AG09319 (cell line): ENCODE data around the gene PTPRM.

Experiments
- DNase-seq: peaks from one replicate; pipeline ENCODE4 v3.0.0-alpha.2; 2010; ENCODE audit warnings: low read depth; ENCODE audit errors: extremely low read depth
- TF ChIP-seq, protein P1 (sequence below): IDR thresholded peaks from 2 replicates; pipeline ENCODE4 v1.5.1; 2011; ENCODE audit warnings: low read depth, mild to moderate bottlenecking, inconsistent platforms, low read length, moderate library complexity

PTPRM gene

DNA sequence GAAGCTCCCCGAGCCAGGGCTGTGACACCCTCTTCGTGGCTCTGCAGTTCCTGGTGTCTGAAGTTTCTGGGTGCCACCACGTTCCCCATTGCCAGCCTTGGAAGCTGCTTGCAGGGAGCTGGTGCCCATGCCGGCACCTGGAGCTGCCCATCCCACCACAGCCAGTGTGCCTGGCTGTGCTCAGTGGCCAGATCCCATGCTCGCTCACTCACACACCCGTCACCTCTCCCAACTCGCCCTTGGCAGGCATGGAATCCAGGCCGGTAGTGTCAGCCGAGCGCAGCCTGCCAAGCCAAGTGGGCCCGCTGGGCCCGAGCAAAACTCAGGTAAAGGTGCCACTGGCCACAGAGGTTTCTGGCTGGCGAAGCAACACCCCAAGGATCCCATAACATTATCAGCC is 370.2 kb downstream of the PTPRM start:
- TF ChIP-seq, protein P1, sequence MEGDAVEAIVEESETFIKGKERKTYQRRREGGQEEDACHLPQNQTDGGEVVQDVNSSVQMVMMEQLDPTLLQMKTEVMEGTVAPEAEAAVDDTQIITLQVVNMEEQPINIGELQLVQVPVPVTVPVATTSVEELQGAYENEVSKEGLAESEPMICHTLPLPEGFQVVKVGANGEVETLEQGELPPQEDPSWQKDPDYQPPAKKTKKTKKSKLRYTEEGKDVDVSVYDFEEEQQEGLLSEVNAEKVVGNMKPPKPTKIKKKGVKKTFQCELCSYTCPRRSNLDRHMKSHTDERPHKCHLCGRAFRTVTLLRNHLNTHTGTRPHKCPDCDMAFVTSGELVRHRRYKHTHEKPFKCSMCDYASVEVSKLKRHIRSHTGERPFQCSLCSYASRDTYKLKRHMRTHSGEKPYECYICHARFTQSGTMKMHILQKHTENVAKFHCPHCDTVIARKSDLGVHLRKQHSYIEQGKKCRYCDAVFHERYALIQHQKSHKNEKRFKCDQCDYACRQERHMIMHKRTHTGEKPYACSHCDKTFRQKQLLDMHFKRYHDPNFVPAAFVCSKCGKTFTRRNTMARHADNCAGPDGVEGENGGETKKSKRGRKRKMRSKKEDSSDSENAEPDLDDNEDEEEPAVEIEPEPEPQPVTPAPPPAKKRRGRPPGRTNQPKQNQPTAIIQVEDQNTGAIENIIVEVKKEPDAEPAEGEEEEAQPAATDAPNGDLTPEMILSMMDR = no peak

DNA sequence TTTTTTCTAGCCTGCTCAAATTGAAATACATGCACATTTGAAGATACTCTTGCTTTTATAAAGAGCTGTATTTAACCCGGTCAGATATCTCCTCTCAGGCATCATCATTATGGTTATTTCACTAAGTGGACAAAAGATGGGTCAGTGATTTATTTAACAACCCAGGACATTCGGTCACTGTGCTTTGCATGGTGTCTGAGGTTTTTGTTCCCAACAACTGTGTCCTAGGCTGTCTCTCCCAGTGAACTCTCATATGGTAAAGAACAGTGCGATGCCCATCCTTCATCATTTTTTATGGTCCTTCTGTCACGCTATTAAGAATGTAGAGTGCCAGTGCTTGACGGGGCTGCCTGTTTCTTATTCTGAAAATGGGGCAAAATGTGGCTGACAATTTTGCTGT is 372.4 kb downstream of the PTPRM start:
- no peak for DNase-seq
- TF ChIP-seq, protein P1 = no peak

More for the DNA sequence above, 370.2 kb downstream of the PTPRM start:
- DNase-seq = no peak

DNA sequence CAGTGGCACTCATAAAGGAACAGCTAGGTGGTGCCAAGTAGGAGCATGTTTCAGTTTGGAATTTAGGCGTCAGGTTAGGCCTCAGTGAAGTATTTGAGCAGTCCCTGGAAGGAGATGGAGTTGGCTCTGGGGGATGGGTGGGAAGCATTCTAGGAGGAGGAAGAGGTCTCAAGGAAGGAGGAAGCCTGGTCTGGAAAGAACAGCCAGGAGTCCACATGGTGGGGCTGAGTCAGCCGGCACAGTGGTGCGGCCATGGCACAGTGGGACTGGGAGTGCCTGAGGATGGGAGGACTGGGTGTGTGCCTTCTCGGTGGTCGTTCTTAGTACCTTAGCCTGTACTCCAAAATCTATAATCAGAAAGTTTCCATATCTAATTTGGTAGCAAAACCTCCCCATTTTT is 373.3 kb downstream of the PTPRM start:
- TF ChIP-seq, protein P1 = no peak
- no peak for DNase-seq

DNA sequence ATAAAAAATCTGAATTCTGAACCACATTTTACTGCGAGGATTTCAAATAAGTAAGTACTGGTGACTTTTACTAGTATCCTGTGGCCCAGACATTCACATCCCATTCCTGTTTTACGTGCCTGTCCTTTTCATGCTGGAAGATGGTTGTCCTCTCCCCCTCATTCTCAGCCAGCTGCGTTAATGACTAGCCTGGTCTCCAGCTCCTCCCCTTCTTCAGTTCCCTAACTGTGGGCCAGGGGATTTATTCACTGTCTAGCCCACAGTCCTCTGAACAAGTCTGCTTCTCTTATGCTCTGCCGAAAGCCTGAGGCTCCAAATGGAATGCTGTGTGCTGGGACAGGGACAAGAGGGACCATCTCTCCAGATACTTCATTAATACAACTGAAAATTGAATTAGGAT is 373.9 kb downstream of the PTPRM start:
- DNase-seq = no peak
- TF ChIP-seq, protein P1 = no peak

DNA sequence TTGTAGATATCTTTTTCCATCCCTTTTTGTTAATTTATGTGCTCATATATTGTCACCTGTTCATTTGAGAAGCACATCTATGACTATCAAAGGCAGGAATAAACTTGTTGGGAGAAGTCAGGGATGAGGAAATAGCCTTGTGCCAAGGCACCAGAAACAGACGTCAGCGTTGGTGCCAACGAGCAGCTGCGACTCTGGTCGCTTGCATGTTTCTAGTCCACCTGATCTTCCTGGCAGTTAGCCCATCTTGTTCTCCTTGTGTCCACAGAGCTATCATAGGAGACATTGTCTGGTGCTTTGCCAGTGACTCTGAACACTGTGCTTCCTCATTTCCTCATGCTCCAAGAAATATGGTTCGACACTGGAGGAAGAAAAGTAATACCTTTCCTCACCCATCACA is 374.4 kb downstream of the PTPRM start:
- TF ChIP-seq, protein P1 = no peak
- DNase-seq = no peak

DNA sequence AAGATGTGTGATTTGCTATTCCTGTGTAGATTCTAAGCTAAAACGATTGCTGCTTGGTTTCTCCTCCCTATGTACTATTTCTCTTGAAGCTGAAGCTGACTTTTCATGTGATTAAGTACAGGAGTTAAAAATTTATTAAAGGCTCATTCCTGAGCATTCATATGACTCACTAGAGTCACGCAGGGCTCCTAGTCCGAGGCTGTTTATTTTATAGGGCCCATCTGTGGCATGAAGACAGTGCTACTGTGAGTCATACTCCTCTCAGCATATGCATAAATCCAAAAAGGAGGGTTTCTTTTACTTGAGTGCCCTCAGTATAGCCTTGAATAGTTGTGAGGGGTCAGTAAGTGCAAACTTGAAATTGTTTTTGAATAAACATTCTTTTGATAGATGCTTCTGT is 378.8 kb downstream of the PTPRM start:
- DNase-seq = peak; percentile 56
- TF ChIP-seq, protein P1 = no peak

DNA sequence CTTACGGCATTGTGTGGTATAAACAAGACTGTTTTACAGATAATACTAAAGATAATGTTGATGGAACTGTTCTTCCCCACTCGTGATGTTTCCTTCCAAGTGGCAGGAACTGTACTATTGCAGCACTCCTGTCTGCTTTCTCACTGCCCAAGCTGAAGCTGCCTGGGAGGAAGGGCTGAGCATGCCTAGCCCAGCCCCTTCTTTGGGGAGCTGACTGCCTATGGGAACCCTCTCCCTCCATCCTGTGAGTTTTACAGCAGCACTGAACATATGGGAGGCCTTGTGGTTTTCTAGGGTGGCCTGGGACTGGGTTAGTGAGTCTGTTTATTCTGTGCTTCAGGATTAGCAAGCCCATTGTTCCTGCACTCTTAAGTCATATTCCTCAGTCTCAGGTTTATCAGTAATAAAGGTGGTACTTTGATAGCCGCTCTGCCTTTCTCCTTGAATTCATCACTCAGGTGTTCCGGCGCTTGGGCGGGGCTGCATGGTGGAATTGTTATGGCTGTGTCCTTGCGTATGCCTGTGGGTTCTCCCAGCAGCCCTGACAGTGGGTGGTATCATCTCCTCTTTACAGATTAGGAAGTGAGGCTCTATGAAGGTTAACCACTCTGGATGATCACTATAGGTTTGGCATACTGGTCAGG is 379.7 kb downstream of the PTPRM start:
- TF ChIP-seq, protein P1 = no peak
- DNase-seq = no peak
